Measurements from ENCODE around the gene MAP2K2. TPM values are rescaled to one million over a fixed set of nuclear protein-coding genes. Genes with fewer than 3 reads are reported as not detected.
"Not testable (repeated sequence)": the region's sequence is repeated elsewhere in the genome, so short reads cannot be mapped to it uniquely, and the experiment has no call there.

Gene MAP2K2
- total RNA-seq, 4 donors from 2014 or later = 136 to 199 (median 195) TPM

DNA sequence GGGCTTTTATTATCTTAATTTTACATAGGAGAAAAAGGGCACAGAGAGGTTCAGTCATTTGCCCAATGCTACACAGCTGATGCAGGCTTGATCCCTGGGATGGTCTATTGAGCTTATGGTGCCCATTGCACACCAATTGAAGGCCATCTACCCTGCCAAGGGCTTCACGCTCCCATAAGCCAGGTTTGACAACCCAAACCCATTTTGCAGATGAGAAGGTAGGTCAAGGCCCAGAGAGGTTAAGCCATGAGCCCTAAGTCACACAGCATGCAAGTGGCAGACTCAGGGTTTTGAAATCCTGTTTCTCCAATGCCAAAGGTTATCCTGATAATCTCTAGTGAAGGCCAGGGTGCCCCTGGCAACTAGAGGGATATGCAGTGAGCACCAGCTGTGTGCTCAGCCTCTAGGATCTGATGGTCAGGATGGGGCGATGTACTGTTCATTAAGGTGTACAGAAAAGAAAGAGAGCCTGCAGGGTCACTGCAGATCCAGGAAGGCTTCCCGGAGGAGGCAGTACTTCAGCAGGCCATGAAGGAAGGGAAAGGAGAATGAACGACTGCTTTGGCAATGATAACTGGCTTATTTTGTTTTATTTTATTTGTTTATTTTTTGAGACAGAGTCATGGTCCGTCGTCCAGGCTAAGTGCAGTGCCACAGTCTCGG is 37.6 kb upstream of the MAP2K2 start:
- Histone ChIP-seq H3K4me3 (no peak overlapping the region), H3K4me1 (no peaks in the 10 kb centered on the region), H3K27ac (no peak overlapping the region), H3K27me3 (peaks cover 22% of the 10 kb centered on the region), H3K36me3 (no peaks in the 10 kb centered on the region), H3K9me3 (no peaks in the 10 kb centered on the region)
- DNase-seq = no peak
- intact Hi-C loops (cut with DNase I; ENCODE audit: low total_unique reads) (no loop called here), in situ Hi-C loops (cut with MboI; ENCODE audit: low pct_ligation_motif_present in 1 of 4, low pct_unique_long_range_greater_than_20kb in 1 of 4, low sequenced_read_pairs in 3 of 4) (no loop called here)
- 64 to 69% methylated on average over 6 to 7 of the region's 7 CpGs for WGBS, 2 donors (ENCODE audit: low coverage in 1 of 2)
- TF ChIP-seq, protein P1, sequence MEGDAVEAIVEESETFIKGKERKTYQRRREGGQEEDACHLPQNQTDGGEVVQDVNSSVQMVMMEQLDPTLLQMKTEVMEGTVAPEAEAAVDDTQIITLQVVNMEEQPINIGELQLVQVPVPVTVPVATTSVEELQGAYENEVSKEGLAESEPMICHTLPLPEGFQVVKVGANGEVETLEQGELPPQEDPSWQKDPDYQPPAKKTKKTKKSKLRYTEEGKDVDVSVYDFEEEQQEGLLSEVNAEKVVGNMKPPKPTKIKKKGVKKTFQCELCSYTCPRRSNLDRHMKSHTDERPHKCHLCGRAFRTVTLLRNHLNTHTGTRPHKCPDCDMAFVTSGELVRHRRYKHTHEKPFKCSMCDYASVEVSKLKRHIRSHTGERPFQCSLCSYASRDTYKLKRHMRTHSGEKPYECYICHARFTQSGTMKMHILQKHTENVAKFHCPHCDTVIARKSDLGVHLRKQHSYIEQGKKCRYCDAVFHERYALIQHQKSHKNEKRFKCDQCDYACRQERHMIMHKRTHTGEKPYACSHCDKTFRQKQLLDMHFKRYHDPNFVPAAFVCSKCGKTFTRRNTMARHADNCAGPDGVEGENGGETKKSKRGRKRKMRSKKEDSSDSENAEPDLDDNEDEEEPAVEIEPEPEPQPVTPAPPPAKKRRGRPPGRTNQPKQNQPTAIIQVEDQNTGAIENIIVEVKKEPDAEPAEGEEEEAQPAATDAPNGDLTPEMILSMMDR (IDR thresholded peaks at IDR 0.05) = no peak
- no peak for TF ChIP-seq EP300 (IDR thresholded peaks at IDR 0.05; ENCODE audit: low read depth)
- no peak for TF ChIP-seq POLR2A (IDR thresholded peaks at IDR 0.05)
- TF ChIP-seq POLR2AphosphoS5 (IDR thresholded peaks at IDR 0.05) = no peak

DNA sequence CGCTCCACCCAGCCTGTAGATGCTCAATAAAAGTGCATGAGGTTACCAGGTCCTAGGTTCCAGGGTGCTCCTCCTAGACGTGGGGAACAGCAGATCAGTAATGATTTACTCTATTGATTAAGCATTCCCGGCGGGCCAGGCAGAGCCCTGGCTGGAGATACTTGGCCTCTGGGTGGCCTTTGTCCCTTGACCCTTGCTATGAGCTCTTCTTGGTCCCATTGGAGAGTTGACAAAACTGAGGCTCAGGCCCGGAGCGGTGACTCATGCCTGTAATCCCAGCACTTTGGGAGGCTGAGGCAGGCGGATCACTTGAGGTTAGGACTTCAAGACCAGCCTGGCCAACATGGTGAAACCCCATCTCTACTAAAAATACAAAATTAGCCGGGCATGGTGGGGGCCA is 34.0 kb upstream of the MAP2K2 start:
- peaks cover 23% of the 10 kb centered on the region for H3K27me3 ChIP-seq
- H3K4me3 ChIP-seq; H3K9me3 ChIP-seq; in situ Hi-C loops (cut with MboI; ENCODE audit: low pct_ligation_motif_present in 1 of 4, low pct_unique_long_range_greater_than_20kb in 1 of 4, low sequenced_read_pairs in 3 of 4); DNase-seq; H3K36me3 ChIP-seq; intact Hi-C loops (cut with DNase I; ENCODE audit: low total_unique reads); H3K27ac ChIP-seq; H3K4me1 ChIP-seq: not testable (repeated sequence)
- WGBS, 2 donors (ENCODE audit: low coverage in 1 of 2) = 75% methylated on average over 8 of the region's 8 CpGs; no CpG with 5 or more reads in 1 of the 2 donors

DNA sequence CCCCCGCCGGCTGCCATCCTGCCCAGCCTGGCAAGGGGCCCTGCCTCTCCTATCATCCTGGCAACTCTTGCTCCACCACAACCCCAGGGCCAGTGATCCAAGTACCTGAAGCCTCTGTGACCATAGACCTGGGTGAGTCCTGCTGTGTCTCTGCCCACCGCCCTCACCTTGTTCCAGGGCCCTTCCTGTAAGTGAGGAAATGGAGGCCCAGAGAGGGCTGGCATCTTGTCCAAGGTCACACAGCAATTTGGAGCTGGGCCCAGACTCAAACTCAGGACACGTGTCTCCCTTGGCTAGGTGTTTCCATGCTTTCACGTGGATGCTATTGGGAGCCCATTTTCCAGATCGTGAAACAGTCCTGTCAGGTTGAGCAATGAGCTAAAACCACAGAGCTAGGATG is 33.2 kb upstream of the MAP2K2 start:
- peaks cover 0 to 8% (median 5%) of the 10 kb centered on the region in 4 donors for H3K4me1 ChIP-seq
- no peak overlapping the region for H3K4me3 ChIP-seq
- no peak for DNase-seq
- in situ Hi-C loops (cut with MboI; ENCODE audit: low pct_ligation_motif_present in 1 of 4, low pct_unique_long_range_greater_than_20kb in 1 of 4, low sequenced_read_pairs in 3 of 4) = no loop called here
- intact Hi-C loops (cut with DNase I; ENCODE audit: low total_unique reads) = no loop called here
- no peak for TF ChIP-seq EP300 (IDR thresholded peaks at IDR 0.05; ENCODE audit: low read depth)
- TF ChIP-seq, protein P1 (IDR thresholded peaks at IDR 0.05) = no peak
- no peak for TF ChIP-seq POLR2AphosphoS5 (IDR thresholded peaks at IDR 0.05)
- no peak for TF ChIP-seq POLR2A (IDR thresholded peaks at IDR 0.05)
- no peaks in the 10 kb centered on the region for H3K9me3 ChIP-seq
- WGBS, 2 donors (ENCODE audit: low coverage in 1 of 2) = 65% methylated on average over 6 of the region's 6 CpGs; no CpG with 5 or more reads in 1 of the 2 donors
- H3K27me3 ChIP-seq = peaks cover 24% of the 10 kb centered on the region
- no peaks in the 10 kb centered on the region for H3K36me3 ChIP-seq
- no peak overlapping the region for H3K27ac ChIP-seq

DNA sequence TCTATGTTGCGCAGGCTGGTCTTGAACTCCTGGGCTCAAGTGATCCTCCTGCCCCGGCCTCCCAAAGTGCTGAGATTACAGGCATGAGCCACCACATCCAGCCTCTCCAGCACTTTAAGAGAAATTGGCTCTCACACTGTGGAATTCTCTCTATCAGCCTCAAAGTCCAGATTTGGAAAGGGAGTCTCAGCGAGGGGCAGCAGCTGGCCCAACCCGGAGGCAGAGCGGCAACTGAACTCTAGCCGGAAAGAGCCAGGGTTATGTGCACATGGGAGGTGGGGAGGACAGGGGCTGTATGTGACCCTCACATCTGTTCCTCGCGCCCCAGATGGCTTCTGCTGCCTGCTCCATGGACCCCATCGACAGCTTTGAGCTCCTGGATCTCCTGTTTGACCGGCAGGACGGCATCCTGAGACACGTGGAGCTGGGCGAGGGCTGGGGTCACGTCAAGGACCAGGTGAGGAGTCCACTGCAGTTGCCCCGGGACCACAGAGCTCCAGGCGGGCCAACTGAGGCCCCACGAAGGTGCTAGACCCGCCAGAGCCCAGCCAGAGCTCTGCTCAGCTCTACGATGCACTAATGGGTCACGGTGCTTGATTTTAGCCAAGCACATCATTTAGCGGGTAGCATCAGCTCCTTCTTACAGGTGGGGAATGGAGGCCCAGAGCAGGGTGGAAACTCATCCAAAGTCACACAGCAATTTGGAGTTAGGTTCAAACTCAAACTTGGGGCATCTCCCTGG is 30.8 kb upstream of the MAP2K2 start:
- WGBS, 2 donors (ENCODE audit: low coverage in 1 of 2) = 73 to 100% methylated on average over 1 to 16 of the region's 21 CpGs
- intact Hi-C loops (cut with DNase I; ENCODE audit: low total_unique reads) = no loop called here

More for the DNA sequence above, 30.8 kb upstream of the MAP2K2 start:
- no peak for TF ChIP-seq POLR2AphosphoS5 (IDR thresholded peaks at IDR 0.05)
- TF ChIP-seq, protein P1 (IDR thresholded peaks at IDR 0.05) = no peak
- no peak for TF ChIP-seq POLR2A (IDR thresholded peaks at IDR 0.05)
- no peak for TF ChIP-seq EP300 (IDR thresholded peaks at IDR 0.05; ENCODE audit: low read depth)
- in situ Hi-C loops (cut with MboI; ENCODE audit: low pct_ligation_motif_present in 1 of 4, low pct_unique_long_range_greater_than_20kb in 1 of 4, low sequenced_read_pairs in 3 of 4) = no loop called here
- no peak overlapping the region for H3K4me3 ChIP-seq
- H3K27me3 ChIP-seq = peaks cover 24% of the 10 kb centered on the region
- peaks cover 0 to 14% (median 9%) of the 10 kb centered on the region in 4 donors for H3K4me1 ChIP-seq
- no peaks in the 10 kb centered on the region for H3K9me3 ChIP-seq
- DNase-seq = no peak
- H3K27ac ChIP-seq = no peak overlapping the region
- no peaks in the 10 kb centered on the region for H3K36me3 ChIP-seq
